Neural progenitor cell (in vitro differentiated cells): Measurements from ENCODE around the gene RNF123. TPM values are rescaled to one million over a fixed set of nuclear protein-coding genes. Genes with fewer than 3 reads are reported as not detected.

ENCODE experiments used
- DNase-seq: peaks from one replicate; pipeline ENCODE4 v3.0.0-alpha.2; 2016; ENCODE audit warnings: low spot score
- H2AFZ ChIP-seq: fragments of 200-600 bp; sonication (generic); replicated peaks from 2 replicates; pipeline ENCODE4 v1.6.1; 2016; ENCODE audit warnings: antibody characterized with exemption
- H3F3A ChIP-seq: fragments of 200-600 bp; sonication (generic); 2 replicates; pipeline ENCODE4 v1.6.1; 2016; ENCODE audit warnings: antibody characterized with exemption, low read depth
- H3K27ac ChIP-seq: fragments of 200-600 bp; sonication (generic); 2 replicates; pipeline ENCODE4 v1.5.1; 2016; ENCODE audit warnings: mild to moderate bottlenecking
- H3K27me3 ChIP-seq: fragments of 200-600 bp; sonication (generic); 2 replicates; pipeline ENCODE4 v1.6.1; 2016; ENCODE audit warnings: mild to moderate bottlenecking, moderate library complexity
- H3K36me3 ChIP-seq: fragments of 200-600 bp; sonication (generic); 2 replicates; pipeline ENCODE4 v1.5.1; 2016
- H3K4me1 ChIP-seq: fragments of 200-600 bp; sonication (generic); 2 replicates; pipeline ENCODE4 v1.6.1; 2016; ENCODE audit warnings: mixed run types
- H3K4me2 ChIP-seq: fragments of 200-600 bp; sonication (generic); 2 replicates; pipeline ENCODE4 v1.6.1; 2016
- H3K4me3 ChIP-seq: fragments of 200-600 bp; sonication (generic); 2 replicates; pipeline ENCODE4 v1.5.1; 2016
- H3K79me2 ChIP-seq: fragments of 200-600 bp; sonication (generic); 2 replicates; pipeline ENCODE4 v1.6.1; 2016; ENCODE audit warnings: low read depth
- H3K9ac ChIP-seq: fragments of 200-600 bp; sonication (generic); 2 replicates; pipeline ENCODE4 v1.6.1; 2016
- H3K9me3 ChIP-seq: fragments of 200-600 bp; sonication (generic); 2 replicates; pipeline ENCODE4 v1.5.1; 2016; ENCODE audit warnings: low read depth
- H4K20me1 ChIP-seq: fragments of 200-600 bp; sonication (generic); 2 replicates; pipeline ENCODE4 v1.6.1; 2016; ENCODE audit warnings: low read depth
- H3K27ac Mint-ChIP-seq: 3 replicates; pipeline ENCODE4 v1.8.0; 2021; ENCODE audit warnings: mixed read lengths
- H3K27me3 Mint-ChIP-seq: 2 replicates; pipeline ENCODE4 v1.8.0; 2022; ENCODE audit warnings: low read depth, mild to moderate bottlenecking, inconsistent platforms, moderate library complexity, mixed read lengths; ENCODE audit not compliant: insufficient read depth
- H3K36me3 Mint-ChIP-seq: 3 replicates; pipeline ENCODE4 v1.8.0; 2021; ENCODE audit warnings: mixed read lengths
- H3K4me1 Mint-ChIP-seq: 3 replicates; pipeline ENCODE4 v1.8.0; 2021; ENCODE audit warnings: mixed read lengths
- H3K4me3 Mint-ChIP-seq: 3 replicates; pipeline ENCODE4 v1.8.0; 2021; ENCODE audit warnings: mild to moderate bottlenecking, moderate library complexity, mixed read lengths
- H3K9me3 Mint-ChIP-seq: 3 replicates; pipeline ENCODE4 v1.8.0; 2020; ENCODE audit warnings: mixed read lengths
- CTCF ChIP-seq: fragments of 200-600 bp; sonication (generic); IDR thresholded peaks from 2 replicates; pipeline ENCODE4 v1.5.1; 2017; ENCODE audit warnings: antibody characterized with exemption, mild to moderate bottlenecking
- EZH2 ChIP-seq: fragments of 200-600 bp; sonication (generic); IDR thresholded peaks from 2 replicates; pipeline ENCODE4 v1.6.1; 2017; ENCODE audit warnings: antibody characterized with exemption, mild to moderate bottlenecking, moderate library complexity
- EZH2phosphoT487 ChIP-seq: fragments of 200-600 bp; sonication (generic); IDR thresholded peaks from 2 replicates; pipeline ENCODE4 v1.6.1; 2017; ENCODE audit warnings: antibody characterized with exemption
- total RNA-seq: library from RNA; depleted of rRNA; stranded (reverse); fragments of >200 nt; gene quantifications from 2 replicates; pipeline ENCODE4 v1.2.3, GENCODE V29; 2015; ENCODE audit warnings: low replicate concordance

The RNF123 gene
- total RNA-seq, 1 donor from 2014 or later = 15.0 TPM

- Histone ChIP-seq H3K9me3 (no peaks in the 10 kb centered on the region), H3K27ac (no peak within 1 kb of the TSS), H3K36me3 (no peaks in the 10 kb centered on the region), H3K27me3 (peaks cover 8% of the 10 kb centered on the region), H2AFZ (no peak within 1 kb of the TSS), H3K9ac (no peak within 1 kb of the TSS), H3K79me2 (peaks cover 12% of the 10 kb centered on the region), H3F3A (peaks cover 32% of the 10 kb centered on the region), H3K4me3 (peak within 1 kb of the TSS; percentile 63), H3K4me1 (peaks cover 8% of the 10 kb centered on the region), H4K20me1 (no peaks in the 10 kb centered on the region), H3K4me2 (peak within 1 kb of the TSS; percentile 84)
- H3K4me3 Mint-ChIP-seq = peak within 1 kb of the TSS; percentile 84
- peaks cover 8% of the 10 kb centered on the region for H3K27me3 Mint-ChIP-seq
- H3K36me3 Mint-ChIP-seq = peaks cover 8% of the 10 kb centered on the region
- TF ChIP-seq CTCF (peak; percentile 64), EZH2 (no peak)
- H3K27ac Mint-ChIP-seq = no peak within 1 kb of the TSS
- DNase-seq = peak; percentile 97
- peaks cover 20% of the 10 kb centered on the region for H3K4me1 Mint-ChIP-seq
- no peaks in the 10 kb centered on the region for H3K9me3 Mint-ChIP-seq
These were observed 30.0 kb downstream of the RNF123 start, which contains the start of gene AMIGO3 for GRCh38 chr3:49719214-49719884. TSS of gene AMIGO3 (minus strand) at chr3:49719684. CDS start at chr3:49719465, 219 bp downstream.

- Mint-ChIP-seq H3K4me3 (peak overlapping the region; percentile 71), H3K27ac (peak overlapping the region; percentile 21), H3K4me1 (peaks cover 25% of the 10 kb centered on the region), H3K27me3 (peaks cover 9% of the 10 kb centered on the region), H3K36me3 (peaks cover 11% of the 10 kb centered on the region), H3K9me3 (no peaks in the 10 kb centered on the region)
- Histone ChIP-seq H3K4me1 (peaks cover 8% of the 10 kb centered on the region), H3K79me2 (peaks cover 12% of the 10 kb centered on the region), H3K27me3 (peaks cover 8% of the 10 kb centered on the region), H3F3A (peaks cover 49% of the 10 kb centered on the region), H3K36me3 (no peaks in the 10 kb centered on the region), H3K9me3 (no peaks in the 10 kb centered on the region), H3K9ac (no peak overlapping the region), H2AFZ (no peak overlapping the region), H3K4me3 (no peak overlapping the region), H3K27ac (no peak overlapping the region), H4K20me1 (no peaks in the 10 kb centered on the region), H3K4me2 (no peak overlapping the region)
- DNase-seq = no peak
- TF ChIP-seq EZH2phosphoT487 (no peak), CTCF (no peak), EZH2 (no peak)
These were observed 31.7 kb downstream of the RNF123 start for GRCh38 chr3:49720855-49721595.

GRCh38 chr3:49721596-49721895 lies 32.2 kb downstream of the RNF123 start:
- H3K4me3 ChIP-seq = no peak overlapping the region
- H4K20me1 ChIP-seq = no peaks in the 10 kb centered on the region
- no peaks in the 10 kb centered on the region for H3K9me3 Mint-ChIP-seq
- no peaks in the 10 kb centered on the region for H3K9me3 ChIP-seq
- H3K9ac ChIP-seq = no peak overlapping the region
- H3K27ac Mint-ChIP-seq = no peak overlapping the region
- peaks cover 25% of the 10 kb centered on the region for H3K4me1 Mint-ChIP-seq
- H3K4me2 ChIP-seq = no peak overlapping the region
- peaks cover 11% of the 10 kb centered on the region for H3K36me3 Mint-ChIP-seq
- H3K27me3 ChIP-seq = peaks cover 8% of the 10 kb centered on the region
- H3F3A ChIP-seq = peaks cover 50% of the 10 kb centered on the region
- peaks cover 8% of the 10 kb centered on the region for H3K4me1 ChIP-seq
- H3K36me3 ChIP-seq = no peaks in the 10 kb centered on the region
- peak overlapping the region; percentile 53 for H3K4me3 Mint-ChIP-seq
- no peak overlapping the region for H2AFZ ChIP-seq
- H3K79me2 ChIP-seq = peaks cover 12% of the 10 kb centered on the region
- TF ChIP-seq EZH2 (no peak), CTCF (no peak), EZH2phosphoT487 (no peak)
- H3K27ac ChIP-seq = no peak overlapping the region
- DNase-seq = no peak
- H3K27me3 Mint-ChIP-seq = peaks cover 9% of the 10 kb centered on the region
